Smooth muscle cell (in vitro differentiated cells): ENCODE results near the gene GPC3. TPM values are rescaled to one million over a fixed set of nuclear protein-coding genes. Genes with fewer than 3 reads are reported as not detected.
"Not testable (repeated sequence)": the region's sequence is repeated elsewhere in the genome, so short reads cannot be mapped to it uniquely, and the experiment has no call there.

Experiments used
- DNase-seq: peaks from one replicate; lab custom pipeline; 2025; ENCODE audit not compliant: unreplicated experiment; lab: John Stamatoyannopoulos, UW
- H2AFZ ChIP-seq: fragments of 200-600 bp; sonication (generic); 2 replicates; pipeline ENCODE4 v1.6.0; 2016; ENCODE audit warnings: antibody characterized with exemption, low read depth, mild to moderate bottlenecking
- H3F3A ChIP-seq: fragments of 200-600 bp; sonication (generic); 2 replicates; pipeline ENCODE4 v1.6.0; 2017; ENCODE audit warnings: antibody characterized with exemption, low read depth
- H3K27ac ChIP-seq: fragments of 200-600 bp; sonication (generic); 2 replicates; pipeline ENCODE4 v1.5.1; 2016; ENCODE audit warnings: low read depth, mild to moderate bottlenecking
- H3K27me3 ChIP-seq: fragments of 200-600 bp; sonication (generic); 2 replicates; pipeline ENCODE4 v1.6.1; 2016; ENCODE audit warnings: low read depth, mild to moderate bottlenecking
- H3K36me3 ChIP-seq: fragments of 200-600 bp; sonication (generic); 2 replicates; pipeline ENCODE4 v1.5.1; 2016; ENCODE audit warnings: low read depth
- H3K4me1 ChIP-seq: fragments of 200-600 bp; sonication (generic); 2 replicates; pipeline ENCODE4 v1.5.1; 2016; ENCODE audit warnings: low read depth
- H3K4me2 ChIP-seq: fragments of 200-600 bp; sonication (generic); 2 replicates; pipeline ENCODE4 v1.6.0; 2016; ENCODE audit warnings: mild to moderate bottlenecking
- H3K4me3 ChIP-seq: fragments of 200-600 bp; sonication (generic); 2 replicates; pipeline ENCODE4 v1.5.1; 2016; ENCODE audit warnings: mild to moderate bottlenecking
- H3K79me2 ChIP-seq: fragments of 200-600 bp; sonication (generic); 2 replicates; pipeline ENCODE4 v1.6.0; 2016; ENCODE audit warnings: low read depth, mild to moderate bottlenecking
- H3K9ac ChIP-seq: fragments of 200-600 bp; sonication (generic); 2 replicates; pipeline ENCODE4 v1.6.0; 2016; ENCODE audit warnings: low read depth
- H3K9me3 ChIP-seq: fragments of 200-600 bp; sonication (generic); replicated peaks from 2 replicates; pipeline ENCODE4 v1.5.1; 2016; ENCODE audit warnings: low read depth
- H4K20me1 ChIP-seq: fragments of 200-600 bp; sonication (generic); 2 replicates; pipeline ENCODE4 v1.6.0; 2016; ENCODE audit warnings: low read depth
- WGBS: methylation state at CpG from one replicate; pipeline ENCODE4 v1.1.7; 2016; ENCODE audit warnings: low lambda C conversion rate; 5-methylcytosine and 5-hydroxymethylcytosine counted together
- polyA plus RNA-seq: library from polyadenylated mRNA; unstranded; fragments of >200 nt; fragmentation: Nextera tagmentation; extraction: Ambion mirVana; gene quantifications from 2 replicates; pipeline ENCODE4 v1.2.1, GENCODE V29; 2016
- total RNA-seq: library from RNA; depleted of rRNA; stranded (reverse); fragments of >200 nt; gene quantifications from 2 replicates; pipeline ENCODE4 v1.2.3, GENCODE V29; 2014
- TF ChIP-seq, protein P1 (sequence below): fragments of 200-600 bp; sonication (generic); IDR thresholded peaks from 2 replicates; pipeline ENCODE4 v1.5.1; 2017; ENCODE audit warnings: borderline replicate concordance, mild to moderate bottlenecking, antibody characterized with exemption; ENCODE audit not compliant: insufficient read depth, poor library complexity, severe bottlenecking

The GPC3 gene
- total and polyA plus RNA-seq, 2 experiments from 2014 or later: 120 to 191 TPM

DNA sequence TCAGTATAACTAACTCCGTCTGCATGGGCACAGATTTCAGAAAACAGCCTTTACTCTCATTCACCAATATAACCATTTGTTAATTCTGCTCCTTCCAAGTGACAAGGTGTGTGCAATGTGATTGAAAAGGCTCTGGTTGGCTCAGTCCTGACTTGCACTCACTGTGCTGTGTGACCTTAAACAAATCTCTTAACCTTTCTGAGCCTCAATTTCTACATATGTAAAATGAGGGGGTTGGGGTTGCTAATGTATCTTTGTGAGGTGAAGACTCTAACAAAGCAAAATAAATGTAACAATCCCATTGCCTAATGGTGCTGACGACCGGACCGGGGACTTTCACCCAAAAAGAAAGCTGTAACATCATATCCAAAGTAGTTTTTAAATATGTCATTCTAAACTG lies 457.6 kb downstream of the GPC3 start:
- 84% methylated on average over 4 of the region's 4 CpGs for WGBS
- H3K4me2 ChIP-seq: no peak overlapping the region

DNA sequence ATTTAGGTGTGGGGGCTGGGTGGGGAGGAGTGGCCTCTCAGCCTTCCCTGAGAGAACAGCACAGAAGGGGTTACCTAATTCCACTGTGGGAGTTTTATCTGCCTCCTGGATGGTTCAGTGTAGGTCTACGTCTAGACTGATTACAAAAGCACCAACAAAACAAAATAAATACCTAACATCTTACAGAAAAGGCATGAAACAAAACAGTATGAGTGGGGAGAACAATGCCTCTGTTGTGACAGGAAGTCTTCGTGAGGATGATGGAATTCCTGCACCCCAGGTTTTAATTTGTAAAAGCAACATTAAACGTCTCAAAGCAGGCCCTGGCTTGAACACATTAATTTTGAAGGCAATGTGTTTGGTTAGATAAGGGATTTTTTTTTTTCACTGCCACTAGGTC lies 458.0 kb downstream of the GPC3 start:
- H4K20me1 ChIP-seq: no peaks in the 10 kb centered on the region
- WGBS: 34% methylated on average over 3 of the region's 3 CpGs
- H3K9me3 ChIP-seq: no peaks in the 10 kb centered on the region
- H2AFZ ChIP-seq: no peak overlapping the region
- DNase-seq: no peak
- TF ChIP-seq, protein P1, sequence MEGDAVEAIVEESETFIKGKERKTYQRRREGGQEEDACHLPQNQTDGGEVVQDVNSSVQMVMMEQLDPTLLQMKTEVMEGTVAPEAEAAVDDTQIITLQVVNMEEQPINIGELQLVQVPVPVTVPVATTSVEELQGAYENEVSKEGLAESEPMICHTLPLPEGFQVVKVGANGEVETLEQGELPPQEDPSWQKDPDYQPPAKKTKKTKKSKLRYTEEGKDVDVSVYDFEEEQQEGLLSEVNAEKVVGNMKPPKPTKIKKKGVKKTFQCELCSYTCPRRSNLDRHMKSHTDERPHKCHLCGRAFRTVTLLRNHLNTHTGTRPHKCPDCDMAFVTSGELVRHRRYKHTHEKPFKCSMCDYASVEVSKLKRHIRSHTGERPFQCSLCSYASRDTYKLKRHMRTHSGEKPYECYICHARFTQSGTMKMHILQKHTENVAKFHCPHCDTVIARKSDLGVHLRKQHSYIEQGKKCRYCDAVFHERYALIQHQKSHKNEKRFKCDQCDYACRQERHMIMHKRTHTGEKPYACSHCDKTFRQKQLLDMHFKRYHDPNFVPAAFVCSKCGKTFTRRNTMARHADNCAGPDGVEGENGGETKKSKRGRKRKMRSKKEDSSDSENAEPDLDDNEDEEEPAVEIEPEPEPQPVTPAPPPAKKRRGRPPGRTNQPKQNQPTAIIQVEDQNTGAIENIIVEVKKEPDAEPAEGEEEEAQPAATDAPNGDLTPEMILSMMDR: no peak
- no peaks in the 10 kb centered on the region for H3F3A ChIP-seq
- no peak overlapping the region for H3K27ac ChIP-seq
- no peaks in the 10 kb centered on the region for H3K27me3 ChIP-seq
- H3K79me2 ChIP-seq: no peaks in the 10 kb centered on the region
- H3K36me3 ChIP-seq: no peaks in the 10 kb centered on the region
- H3K4me1 ChIP-seq: no peaks in the 10 kb centered on the region
- H3K4me2 ChIP-seq: no peak overlapping the region
- H3K4me3 ChIP-seq: no peak overlapping the region
- no peak overlapping the region for H3K9ac ChIP-seq

More for the DNA sequence above, 457.6 kb downstream of the GPC3 start:
- TF ChIP-seq, protein P1: no peak
- Histone ChIP-seq H3K4me3 (no peak overlapping the region), H2AFZ (no peak overlapping the region), H3K9me3 (no peaks in the 10 kb centered on the region), H3K27me3 (no peaks in the 10 kb centered on the region), H3K79me2 (no peaks in the 10 kb centered on the region), H3K27ac (no peak overlapping the region), H4K20me1 (no peaks in the 10 kb centered on the region), H3K4me1 (no peaks in the 10 kb centered on the region), H3F3A (no peaks in the 10 kb centered on the region), H3K36me3 (no peaks in the 10 kb centered on the region), H3K9ac (no peak overlapping the region)
- no peak for DNase-seq

DNA sequence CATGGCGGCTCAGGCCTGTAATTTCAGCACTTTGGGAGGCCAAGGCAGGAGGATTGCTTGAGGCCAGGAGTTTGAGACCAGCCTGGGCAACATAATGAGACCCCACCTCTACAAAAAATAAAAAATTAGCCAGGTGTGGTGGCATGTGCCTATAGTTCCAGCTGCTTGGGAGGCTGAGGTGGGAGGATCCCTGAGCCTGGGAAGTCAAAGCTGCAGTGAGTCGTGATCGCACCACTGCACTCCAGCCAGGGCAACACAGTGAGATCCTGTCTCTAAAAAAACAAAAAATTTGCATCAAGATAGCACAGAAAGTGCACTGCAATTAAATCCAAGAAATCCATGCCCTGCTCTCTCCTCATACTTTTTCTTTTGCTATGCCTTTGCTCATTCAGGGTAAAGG lies 458.6 kb downstream of the GPC3 start:
- H3K36me3 ChIP-seq, H3K9ac ChIP-seq, H3K4me1 ChIP-seq, H3K4me2 ChIP-seq, H2AFZ ChIP-seq, H3K27ac ChIP-seq, H3K27me3 ChIP-seq, H3K79me2 ChIP-seq, H3K9me3 ChIP-seq, H3K4me3 ChIP-seq, DNase-seq, H3F3A ChIP-seq, H4K20me1 ChIP-seq: not testable (repeated sequence)
- WGBS: 86% methylated on average over 3 of the region's 3 CpGs

DNA sequence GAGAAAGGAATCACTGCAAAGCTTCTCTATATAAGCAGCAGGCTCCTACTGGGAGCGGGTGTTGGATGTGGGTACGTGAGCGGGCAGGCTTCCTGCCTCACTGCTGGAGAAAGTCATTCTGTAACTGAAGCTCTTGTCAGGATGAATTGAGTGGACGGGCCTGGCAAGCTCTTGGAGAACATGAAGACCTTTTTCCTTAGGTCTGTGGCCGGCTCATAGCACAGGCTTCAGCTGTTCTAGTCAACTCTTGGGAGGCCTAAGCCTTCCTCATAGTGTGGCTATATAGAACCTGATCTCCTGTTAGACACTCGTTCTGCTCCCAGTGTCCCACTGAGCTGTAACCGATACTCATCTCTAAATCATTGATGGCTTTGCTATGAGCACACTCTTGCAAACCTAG lies 461.9 kb downstream of the GPC3 start:
- Histone ChIP-seq H3K4me3 (no peak overlapping the region), H4K20me1 (no peaks in the 10 kb centered on the region), H3K4me1 (no peaks in the 10 kb centered on the region), H3K27ac (no peak overlapping the region), H2AFZ (no peak overlapping the region), H3K4me2 (no peak overlapping the region), H3K36me3 (no peaks in the 10 kb centered on the region), H3F3A (no peaks in the 10 kb centered on the region), H3K9ac (no peak overlapping the region), H3K79me2 (no peaks in the 10 kb centered on the region), H3K27me3 (no peaks in the 10 kb centered on the region), H3K9me3 (no peaks in the 10 kb centered on the region)
- TF ChIP-seq, protein P1: no peak
- WGBS: 83% methylated on average over 7 of the region's 7 CpGs
- no peak for DNase-seq
